Neural cell (in vitro differentiated cells): ENCODE measurements around the gene MEMO1. TPM values are rescaled to one million over a fixed set of nuclear protein-coding genes. Genes with fewer than 3 reads are reported as not detected.

Experiments used
- H2AFZ ChIP-seq: fragments of 200-600, 300-800 bp; sonication (generic), shearing (Covaris generic); 2 replicates; pipeline ENCODE4 v1.6.0; 2014; ENCODE audit warnings: low read depth, mild to moderate bottlenecking, antibody characterized with exemption, low read length, moderate library complexity
- H3F3A ChIP-seq: fragments of 200-600 bp; shearing (Covaris generic); 2 replicates; pipeline ENCODE4 v1.6.1; 2016; ENCODE audit warnings: mild to moderate bottlenecking, moderate library complexity, mixed read lengths, antibody characterized with exemption, low read length; ENCODE audit not compliant: insufficient read depth, poor library complexity, severe bottlenecking
- H3K27ac ChIP-seq: fragments of 200-600, 300-800 bp; sonication (generic), shearing (Covaris generic); 2 replicates; pipeline ENCODE4 v1.5.1; 2014; ENCODE audit warnings: mild to moderate bottlenecking, low read length, moderate library complexity
- H3K27me3 ChIP-seq: fragments of 300-800, 200-600 bp; sonication (generic), shearing (Covaris generic); 2 replicates; pipeline ENCODE4 v1.6.0; 2014; ENCODE audit warnings: mild to moderate bottlenecking, low read depth, low read length, moderate library complexity; ENCODE audit not compliant: insufficient read depth
- H3K36me3 ChIP-seq: fragments of 300-800, 200-600 bp; sonication (generic), shearing (Covaris generic); 2 replicates; pipeline ENCODE4 v1.5.1; 2014; ENCODE audit warnings: mild to moderate bottlenecking, antibody characterized with exemption, low read length, moderate library complexity; ENCODE audit not compliant: insufficient read depth
- H3K4me2 ChIP-seq: fragments of 300-800, 200-600 bp; sonication (generic), shearing (Covaris generic); 2 replicates; pipeline ENCODE4 v1.6.0; 2014; ENCODE audit warnings: mild to moderate bottlenecking, low read length
- H3K4me3 ChIP-seq: fragments of 300-800, 200-600 bp; sonication (generic), shearing (Covaris generic); 2 replicates; pipeline ENCODE4 v1.5.1; 2014; ENCODE audit warnings: mild to moderate bottlenecking, low read length, moderate library complexity
- H3K79me2 ChIP-seq: fragments of 200-600 bp; shearing (Covaris generic); replicated peaks from 2 replicates; pipeline ENCODE4 v1.6.0; 2014; ENCODE audit warnings: mild to moderate bottlenecking, low read length, moderate library complexity; ENCODE audit not compliant: insufficient read depth
- H3K9ac ChIP-seq: fragments of 300-800, 200-600 bp; sonication (generic), shearing (Covaris generic); 2 replicates; pipeline ENCODE4 v1.6.1; 2016; ENCODE audit warnings: mild to moderate bottlenecking, low read length, mixed read lengths
- H3K9me2 ChIP-seq: fragments of 200-600 bp; shearing (Covaris generic); 2 replicates; pipeline ENCODE4 v1.6.1; 2016; ENCODE audit warnings: mild to moderate bottlenecking, low read length, mixed read lengths; ENCODE audit not compliant: insufficient read depth
- H3K9me3 ChIP-seq: fragments of 200-600, 300-800 bp; sonication (generic), shearing (Covaris generic); 2 replicates; pipeline ENCODE4 v1.6.1; 2016; ENCODE audit warnings: mild to moderate bottlenecking, mixed run types, low read length, moderate library complexity, mixed read lengths
- H4K20me1 ChIP-seq: fragments of 200-600 bp; shearing (Covaris generic); 2 replicates; pipeline ENCODE4 v1.6.1; 2016; ENCODE audit warnings: mild to moderate bottlenecking, mixed run types; ENCODE audit not compliant: insufficient read depth
- EP300 ChIP-seq: fragments of 450-650 bp; conservative IDR thresholded peaks from 2 replicates; pipeline ENCODE4 v1.6.1; 2014; ENCODE audit warnings: antibody characterized with exemption, mild to moderate bottlenecking, moderate library complexity; ENCODE audit not compliant: poor library complexity, severe bottlenecking
- EZH2 ChIP-seq: fragments of 200-600, 300-800 bp; shearing (Covaris generic), sonication (generic); IDR thresholded peaks from 2 replicates; pipeline ENCODE4 v1.6.1; 2014; ENCODE audit warnings: antibody characterized with exemption, low read length, borderline replicate concordance, mild to moderate bottlenecking; ENCODE audit not compliant: insufficient read depth, poor library complexity, severe bottlenecking
- MXI1 ChIP-seq: fragments of 450-650 bp; conservative IDR thresholded peaks from 2 replicates; pipeline ENCODE4 v1.6.1; 2014; ENCODE audit warnings: antibody characterized with exemption, mild to moderate bottlenecking; ENCODE audit not compliant: poor library complexity, severe bottlenecking
- POLR2AphosphoS5 ChIP-seq: IDR thresholded peaks from 2 replicates; pipeline ENCODE4 v1.6.1; 2012
- RAD21 ChIP-seq: fragments of 450-650 bp; conservative IDR thresholded peaks from 2 replicates; pipeline ENCODE4 v1.6.1; 2014; ENCODE audit warnings: antibody characterized with exemption, mild to moderate bottlenecking, moderate library complexity
- REST ChIP-seq: IDR thresholded peaks from 2 replicates; pipeline ENCODE4 v1.6.1; 2012; ENCODE audit warnings: borderline replicate concordance
- SMC3 ChIP-seq: fragments of 450-650 bp; conservative IDR thresholded peaks from 2 replicates; pipeline ENCODE4 v1.6.1; 2014; ENCODE audit warnings: antibody characterized with exemption, mild to moderate bottlenecking, moderate library complexity; ENCODE audit not compliant: poor library complexity
- TAF1 ChIP-seq: IDR thresholded peaks from 2 replicates; pipeline ENCODE4 v1.6.1; 2012; ENCODE audit warnings: low read depth
- polyA plus RNA-seq: library from polyadenylated mRNA; depleted of rRNA; stranded (reverse); fragments of >200 nt; gene quantifications from 2 replicates; pipeline ENCODE4 v1.2.3, GENCODE V29; 2014
- TF ChIP-seq, protein P1 (sequence below): fragments of 450-650 bp; IDR thresholded peaks from 2 replicates; pipeline ENCODE4 v1.5.1; 2014; ENCODE audit warnings: antibody characterized with exemption, mild to moderate bottlenecking, moderate library complexity; ENCODE audit not compliant: poor library complexity, severe bottlenecking

MEMO1 gene
- polyA plus RNA-seq, 1 donor from 2014 or later = 124 TPM

DNA sequence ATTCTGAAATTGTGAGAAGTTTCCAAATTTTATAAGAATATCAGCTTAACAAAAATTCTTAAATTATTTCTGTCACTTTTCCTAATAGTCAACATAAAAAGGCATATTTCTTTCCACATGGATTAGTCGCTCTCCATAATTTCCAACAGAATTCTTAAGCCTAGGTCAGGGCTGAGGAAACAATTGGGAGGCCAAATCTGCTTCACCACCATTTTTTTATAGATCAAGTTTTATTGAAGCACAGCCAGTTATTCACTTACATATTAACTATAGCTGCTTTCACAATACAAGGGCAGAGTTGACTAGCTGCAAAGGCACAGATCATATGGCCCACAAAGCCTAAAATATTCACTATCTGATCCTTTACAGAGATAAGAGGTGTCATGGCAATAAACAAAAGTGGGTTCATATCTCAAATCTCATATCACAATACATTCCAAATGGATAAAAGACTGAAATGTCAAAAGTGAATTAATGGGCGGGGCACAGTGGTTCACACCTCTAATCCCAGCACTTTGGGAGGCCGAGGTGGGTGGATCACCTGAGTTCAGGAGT lies 18.7 kb downstream of the MEMO1 start:
- H3K9me2 ChIP-seq = no peaks in the 10 kb centered on the region

GRCh38 chr2:31989946-31990345 lies 20.9 kb downstream of the MEMO1 start:
- Histone ChIP-seq H3K9ac (no peak overlapping the region), H4K20me1 (peaks cover 3% of the 10 kb centered on the region), H3K79me2 (peaks cover 71% of the 10 kb centered on the region), H3K27me3 (no peaks in the 10 kb centered on the region), H3F3A (no peaks in the 10 kb centered on the region), H3K4me2 (no peak overlapping the region), H3K27ac (no peak overlapping the region), H2AFZ (no peak overlapping the region), H3K36me3 (no peaks in the 10 kb centered on the region), H3K4me3 (no peak overlapping the region), H3K9me2 (no peaks in the 10 kb centered on the region), H3K9me3 (no peaks in the 10 kb centered on the region)
- TF ChIP-seq REST (no peak), TAF1 (no peak), POLR2AphosphoS5 (no peak), EP300 (no peak), SMC3 (no peak), MXI1 (no peak), EZH2 (no peak)
- TF ChIP-seq, protein P1, sequence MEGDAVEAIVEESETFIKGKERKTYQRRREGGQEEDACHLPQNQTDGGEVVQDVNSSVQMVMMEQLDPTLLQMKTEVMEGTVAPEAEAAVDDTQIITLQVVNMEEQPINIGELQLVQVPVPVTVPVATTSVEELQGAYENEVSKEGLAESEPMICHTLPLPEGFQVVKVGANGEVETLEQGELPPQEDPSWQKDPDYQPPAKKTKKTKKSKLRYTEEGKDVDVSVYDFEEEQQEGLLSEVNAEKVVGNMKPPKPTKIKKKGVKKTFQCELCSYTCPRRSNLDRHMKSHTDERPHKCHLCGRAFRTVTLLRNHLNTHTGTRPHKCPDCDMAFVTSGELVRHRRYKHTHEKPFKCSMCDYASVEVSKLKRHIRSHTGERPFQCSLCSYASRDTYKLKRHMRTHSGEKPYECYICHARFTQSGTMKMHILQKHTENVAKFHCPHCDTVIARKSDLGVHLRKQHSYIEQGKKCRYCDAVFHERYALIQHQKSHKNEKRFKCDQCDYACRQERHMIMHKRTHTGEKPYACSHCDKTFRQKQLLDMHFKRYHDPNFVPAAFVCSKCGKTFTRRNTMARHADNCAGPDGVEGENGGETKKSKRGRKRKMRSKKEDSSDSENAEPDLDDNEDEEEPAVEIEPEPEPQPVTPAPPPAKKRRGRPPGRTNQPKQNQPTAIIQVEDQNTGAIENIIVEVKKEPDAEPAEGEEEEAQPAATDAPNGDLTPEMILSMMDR = no peak

More for the DNA sequence above, 18.7 kb downstream of the MEMO1 start:
- H3K9me3 ChIP-seq = no peaks in the 10 kb centered on the region
- H3K4me2 ChIP-seq = no peak overlapping the region
- H4K20me1 ChIP-seq = peaks cover 3% of the 10 kb centered on the region
- TF ChIP-seq MXI1 = no peak
- TF ChIP-seq, protein P1 = no peak
- TF ChIP-seq REST = no peak
- TF ChIP-seq SMC3 = no peak
- TF ChIP-seq POLR2AphosphoS5 = no peak
- TF ChIP-seq TAF1 = no peak
- TF ChIP-seq EZH2 = no peak
- no peak for TF ChIP-seq EP300
- TF ChIP-seq RAD21 = no peak
- no peak overlapping the region for H2AFZ ChIP-seq
- no peaks in the 10 kb centered on the region for H3F3A ChIP-seq
- no peaks in the 10 kb centered on the region for H3K27me3 ChIP-seq
- no peak overlapping the region for H3K27ac ChIP-seq
- no peak overlapping the region for H3K4me3 ChIP-seq
- H3K79me2 ChIP-seq = peaks cover 61% of the 10 kb centered on the region
- H3K36me3 ChIP-seq = no peaks in the 10 kb centered on the region
- no peak overlapping the region for H3K9ac ChIP-seq
